Measurements from ENCODE around the gene RELA. TPM values are rescaled to one million over a fixed set of nuclear protein-coding genes. Genes with fewer than 3 reads are reported as not detected.

RELA gene
- total and polyA plus RNA-seq, 2 of the 13 experiments (the other 11 are each of a cell fraction or from before 2014, with no cell fraction given): 21.4 to 40.5 TPM

GRCh38 chr11:65711785-65712632 lies 49.3 kb upstream of the RELA start, which contains the start of gene KAT5 (continued):
- TF ChIP-seq ZNF660 (CRISPR knock-in tag; IDR thresholded peaks at IDR 0.05; ENCODE audit: borderline replicate concordance, low read depth) (peak; percentile 92; the same call in 1 of the 2 replicates), ZNF350 (CRISPR knock-in tag; IDR thresholded peaks at IDR 0.05; ENCODE audit: borderline replicate concordance, low read depth) (peak; percentile 99), HNRNPH1 (optimal IDR thresholded peaks at IDR 0.05; ENCODE audit: low read depth, low read length) (peak; percentile 94), ONECUT2 (CRISPR knock-in tag; IDR thresholded peaks at IDR 0.05) (no peak), NCOA1 (CRISPR knock-in tag; IDR thresholded peaks at IDR 0.05) (no peak), ZNF230 (CRISPR knock-in tag; IDR thresholded peaks at IDR 0.05) (no peak; the same call in 1 of the 2 replicates), ZBTB20 (CRISPR knock-in tag; IDR thresholded peaks at IDR 0.05; ENCODE audit: borderline replicate concordance, low read depth) (peak; percentile 44; the same call in 1 of the 2 replicates), FIP1L1 (IDR thresholded peaks at IDR 0.05; ENCODE audit: borderline replicate concordance, insufficient read depth, low read depth, low read length) (no peak), POLR2A (IDR thresholded peaks at IDR 0.05; ENCODE audit: insufficient read depth in 1 of 2, low read depth in 2 of 2, low read length in 2 of 2) (peak in 1 of 2 experiments; percentile 55; a peak in 2 of 4 replicates), MBNL3 (CRISPR knock-in tag; conservative IDR thresholded peaks at IDR 0.05) (0 out of 2 replicates have a peak, but pooled peaks have one; percentile 89), ZNF136 (CRISPR knock-in tag; IDR thresholded peaks at IDR 0.05; ENCODE audit: low read depth) (peak; percentile 99), ZNF331 (CRISPR knock-in tag; IDR thresholded peaks at IDR 0.05) (peak; percentile 81), ZNF883 (CRISPR knock-in tag; IDR thresholded peaks at IDR 0.05; ENCODE audit: not compliant biosample characterization) (peak; percentile 97), ZNF296 (CRISPR knock-in tag; conservative IDR thresholded peaks at IDR 0.05) (no peak), ZNF619 (CRISPR knock-in tag; IDR thresholded peaks at IDR 0.05) (peak; percentile 96), ZNF710 (CRISPR knock-in tag; IDR thresholded peaks at IDR 0.05; ENCODE audit: borderline replicate concordance) (peak; percentile 82), THAP11 (CRISPR knock-in tag; IDR thresholded peaks at IDR 0.05) (peak; percentile 93), SALL2 (CRISPR knock-in tag; IDR thresholded peaks at IDR 0.05) (no peak; the same call in 1 of the 2 replicates), HOMEZ (CRISPR knock-in tag; IDR thresholded peaks at IDR 0.05; ENCODE audit: low read depth) (peak; percentile 64; the same call in 1 of the 2 replicates), ATF6 (CRISPR knock-in tag; conservative IDR thresholded peaks at IDR 0.05) (no peak), PITX1 (CRISPR knock-in tag; IDR thresholded peaks at IDR 0.05) (peak; percentile 83)
- TF ChIP-seq, protein P1, sequence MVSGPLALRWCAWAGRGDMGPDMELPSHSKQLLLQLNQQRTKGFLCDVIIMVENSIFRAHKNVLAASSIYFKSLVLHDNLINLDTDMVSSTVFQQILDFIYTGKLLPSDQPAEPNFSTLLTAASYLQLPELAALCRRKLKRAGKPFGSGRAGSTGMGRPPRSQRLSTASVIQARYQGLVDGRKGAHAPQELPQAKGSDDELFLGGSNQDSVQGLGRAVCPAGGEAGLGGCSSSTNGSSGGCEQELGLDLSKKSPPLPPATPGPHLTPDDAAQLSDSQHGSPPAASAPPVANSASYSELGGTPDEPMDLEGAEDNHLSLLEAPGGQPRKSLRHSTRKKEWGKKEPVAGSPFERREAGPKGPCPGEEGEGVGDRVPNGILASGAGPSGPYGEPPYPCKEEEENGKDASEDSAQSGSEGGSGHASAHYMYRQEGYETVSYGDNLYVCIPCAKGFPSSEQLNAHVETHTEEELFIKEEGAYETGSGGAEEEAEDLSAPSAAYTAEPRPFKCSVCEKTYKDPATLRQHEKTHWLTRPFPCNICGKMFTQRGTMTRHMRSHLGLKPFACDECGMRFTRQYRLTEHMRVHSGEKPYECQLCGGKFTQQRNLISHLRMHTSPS (CRISPR knock-in tag; IDR thresholded peaks at IDR 0.05; ENCODE audit: low read depth): peak; percentile 74

Data from HepG2 (cell line).